ENCODE data around the gene EDARADD. TPM values are rescaled to one million over a fixed set of nuclear protein-coding genes. Genes with fewer than 3 reads are reported as not detected.

EDARADD gene
- total and polyA plus RNA-seq, 2 of the 8 experiments (the other 6 are each of a cell fraction or from before 2014, with no cell fraction given): 3.4 to 6.1 TPM

DNA sequence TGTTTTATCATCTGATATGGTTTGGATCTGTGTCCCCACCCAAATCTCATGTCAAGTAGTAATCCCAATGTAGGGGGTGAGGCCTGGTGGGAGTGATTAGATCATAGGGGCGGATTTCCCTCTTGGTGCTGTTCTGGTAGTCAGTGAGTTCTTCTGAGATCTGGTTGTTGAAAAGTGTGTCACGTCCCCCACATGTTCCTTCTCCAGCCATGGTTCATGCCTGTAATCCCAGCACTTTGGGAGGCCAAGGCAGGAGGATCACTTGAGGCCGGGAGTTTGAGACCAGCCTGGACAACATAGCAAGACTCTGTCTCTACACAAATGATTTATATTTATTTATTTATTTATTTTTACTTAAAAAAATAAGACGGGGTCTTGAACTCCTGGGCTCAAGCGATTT, 30.8 kb upstream of the EDARADD start (continued):
- TF ChIP-seq, protein P1, sequence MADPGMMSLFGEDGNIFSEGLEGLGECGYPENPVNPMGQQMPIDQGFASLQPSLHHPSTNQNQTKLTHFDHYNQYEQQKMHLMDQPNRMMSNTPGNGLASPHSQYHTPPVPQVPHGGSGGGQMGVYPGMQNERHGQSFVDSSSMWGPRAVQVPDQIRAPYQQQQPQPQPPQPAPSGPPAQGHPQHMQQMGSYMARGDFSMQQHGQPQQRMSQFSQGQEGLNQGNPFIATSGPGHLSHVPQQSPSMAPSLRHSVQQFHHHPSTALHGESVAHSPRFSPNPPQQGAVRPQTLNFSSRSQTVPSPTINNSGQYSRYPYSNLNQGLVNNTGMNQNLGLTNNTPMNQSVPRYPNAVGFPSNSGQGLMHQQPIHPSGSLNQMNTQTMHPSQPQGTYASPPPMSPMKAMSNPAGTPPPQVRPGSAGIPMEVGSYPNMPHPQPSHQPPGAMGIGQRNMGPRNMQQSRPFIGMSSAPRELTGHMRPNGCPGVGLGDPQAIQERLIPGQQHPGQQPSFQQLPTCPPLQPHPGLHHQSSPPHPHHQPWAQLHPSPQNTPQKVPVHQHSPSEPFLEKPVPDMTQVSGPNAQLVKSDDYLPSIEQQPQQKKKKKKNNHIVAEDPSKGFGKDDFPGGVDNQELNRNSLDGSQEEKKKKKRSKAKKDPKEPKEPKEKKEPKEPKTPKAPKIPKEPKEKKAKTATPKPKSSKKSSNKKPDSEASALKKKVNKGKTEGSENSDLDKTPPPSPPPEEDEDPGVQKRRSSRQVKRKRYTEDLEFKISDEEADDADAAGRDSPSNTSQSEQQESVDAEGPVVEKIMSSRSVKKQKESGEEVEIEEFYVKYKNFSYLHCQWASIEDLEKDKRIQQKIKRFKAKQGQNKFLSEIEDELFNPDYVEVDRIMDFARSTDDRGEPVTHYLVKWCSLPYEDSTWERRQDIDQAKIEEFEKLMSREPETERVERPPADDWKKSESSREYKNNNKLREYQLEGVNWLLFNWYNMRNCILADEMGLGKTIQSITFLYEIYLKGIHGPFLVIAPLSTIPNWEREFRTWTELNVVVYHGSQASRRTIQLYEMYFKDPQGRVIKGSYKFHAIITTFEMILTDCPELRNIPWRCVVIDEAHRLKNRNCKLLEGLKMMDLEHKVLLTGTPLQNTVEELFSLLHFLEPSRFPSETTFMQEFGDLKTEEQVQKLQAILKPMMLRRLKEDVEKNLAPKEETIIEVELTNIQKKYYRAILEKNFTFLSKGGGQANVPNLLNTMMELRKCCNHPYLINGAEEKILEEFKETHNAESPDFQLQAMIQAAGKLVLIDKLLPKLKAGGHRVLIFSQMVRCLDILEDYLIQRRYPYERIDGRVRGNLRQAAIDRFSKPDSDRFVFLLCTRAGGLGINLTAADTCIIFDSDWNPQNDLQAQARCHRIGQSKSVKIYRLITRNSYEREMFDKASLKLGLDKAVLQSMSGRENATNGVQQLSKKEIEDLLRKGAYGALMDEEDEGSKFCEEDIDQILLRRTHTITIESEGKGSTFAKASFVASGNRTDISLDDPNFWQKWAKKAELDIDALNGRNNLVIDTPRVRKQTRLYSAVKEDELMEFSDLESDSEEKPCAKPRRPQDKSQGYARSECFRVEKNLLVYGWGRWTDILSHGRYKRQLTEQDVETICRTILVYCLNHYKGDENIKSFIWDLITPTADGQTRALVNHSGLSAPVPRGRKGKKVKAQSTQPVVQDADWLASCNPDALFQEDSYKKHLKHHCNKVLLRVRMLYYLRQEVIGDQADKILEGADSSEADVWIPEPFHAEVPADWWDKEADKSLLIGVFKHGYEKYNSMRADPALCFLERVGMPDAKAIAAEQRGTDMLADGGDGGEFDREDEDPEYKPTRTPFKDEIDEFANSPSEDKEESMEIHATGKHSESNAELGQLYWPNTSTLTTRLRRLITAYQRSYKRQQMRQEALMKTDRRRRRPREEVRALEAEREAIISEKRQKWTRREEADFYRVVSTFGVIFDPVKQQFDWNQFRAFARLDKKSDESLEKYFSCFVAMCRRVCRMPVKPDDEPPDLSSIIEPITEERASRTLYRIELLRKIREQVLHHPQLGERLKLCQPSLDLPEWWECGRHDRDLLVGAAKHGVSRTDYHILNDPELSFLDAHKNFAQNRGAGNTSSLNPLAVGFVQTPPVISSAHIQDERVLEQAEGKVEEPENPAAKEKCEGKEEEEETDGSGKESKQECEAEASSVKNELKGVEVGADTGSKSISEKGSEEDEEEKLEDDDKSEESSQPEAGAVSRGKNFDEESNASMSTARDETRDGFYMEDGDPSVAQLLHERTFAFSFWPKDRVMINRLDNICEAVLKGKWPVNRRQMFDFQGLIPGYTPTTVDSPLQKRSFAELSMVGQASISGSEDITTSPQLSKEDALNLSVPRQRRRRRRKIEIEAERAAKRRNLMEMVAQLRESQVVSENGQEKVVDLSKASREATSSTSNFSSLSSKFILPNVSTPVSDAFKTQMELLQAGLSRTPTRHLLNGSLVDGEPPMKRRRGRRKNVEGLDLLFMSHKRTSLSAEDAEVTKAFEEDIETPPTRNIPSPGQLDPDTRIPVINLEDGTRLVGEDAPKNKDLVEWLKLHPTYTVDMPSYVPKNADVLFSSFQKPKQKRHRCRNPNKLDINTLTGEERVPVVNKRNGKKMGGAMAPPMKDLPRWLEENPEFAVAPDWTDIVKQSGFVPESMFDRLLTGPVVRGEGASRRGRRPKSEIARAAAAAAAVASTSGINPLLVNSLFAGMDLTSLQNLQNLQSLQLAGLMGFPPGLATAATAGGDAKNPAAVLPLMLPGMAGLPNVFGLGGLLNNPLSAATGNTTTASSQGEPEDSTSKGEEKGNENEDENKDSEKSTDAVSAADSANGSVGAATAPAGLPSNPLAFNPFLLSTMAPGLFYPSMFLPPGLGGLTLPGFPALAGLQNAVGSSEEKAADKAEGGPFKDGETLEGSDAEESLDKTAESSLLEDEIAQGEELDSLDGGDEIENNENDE (IDR thresholded peaks at IDR 0.05; ENCODE audit: insufficient replicate concordance, low read length): no peak
- TF ChIP-seq, protein P2, sequence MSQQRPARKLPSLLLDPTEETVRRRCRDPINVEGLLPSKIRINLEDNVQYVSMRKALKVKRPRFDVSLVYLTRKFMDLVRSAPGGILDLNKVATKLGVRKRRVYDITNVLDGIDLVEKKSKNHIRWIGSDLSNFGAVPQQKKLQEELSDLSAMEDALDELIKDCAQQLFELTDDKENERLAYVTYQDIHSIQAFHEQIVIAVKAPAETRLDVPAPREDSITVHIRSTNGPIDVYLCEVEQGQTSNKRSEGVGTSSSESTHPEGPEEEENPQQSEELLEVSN (IDR thresholded peaks at IDR 0.05): no peak
- TF ChIP-seq, protein P3, sequence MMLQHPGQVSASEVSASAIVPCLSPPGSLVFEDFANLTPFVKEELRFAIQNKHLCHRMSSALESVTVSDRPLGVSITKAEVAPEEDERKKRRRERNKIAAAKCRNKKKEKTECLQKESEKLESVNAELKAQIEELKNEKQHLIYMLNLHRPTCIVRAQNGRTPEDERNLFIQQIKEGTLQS (IDR thresholded peaks at IDR 0.05; ENCODE audit: insufficient read depth, low read depth, low read length): no peak
- TF ChIP-seq CHD2 (IDR thresholded peaks at IDR 0.05; ENCODE audit: low read length) (no peak), SAP30 (IDR thresholded peaks at IDR 0.05; ENCODE audit: insufficient read depth, insufficient replicate concordance, low read length) (no peak), EGR1 (IDR thresholded peaks at IDR 0.05; ENCODE audit: borderline replicate concordance, low read depth, low read length) (no peak), YY1 (IDR thresholded peaks at IDR 0.05; ENCODE audit: low read depth, low read length) (no peak), RFX5 (IDR thresholded peaks at IDR 0.05; ENCODE audit: borderline replicate concordance, low read depth, low read length) (no peak), CBX8 (IDR thresholded peaks at IDR 0.05; ENCODE audit: borderline replicate concordance, low read depth, low read length) (no peak), BRCA1 (IDR thresholded peaks at IDR 0.05; ENCODE audit: low read depth, low read length) (no peak)
